ENCODE measurements around the gene SSR3. TPM values are rescaled to one million over a fixed set of nuclear protein-coding genes. Genes with fewer than 3 reads are reported as not detected.

The SSR3 gene
- total RNA-seq: 98.5 and 328 TPM in 2 replicates

DNA sequence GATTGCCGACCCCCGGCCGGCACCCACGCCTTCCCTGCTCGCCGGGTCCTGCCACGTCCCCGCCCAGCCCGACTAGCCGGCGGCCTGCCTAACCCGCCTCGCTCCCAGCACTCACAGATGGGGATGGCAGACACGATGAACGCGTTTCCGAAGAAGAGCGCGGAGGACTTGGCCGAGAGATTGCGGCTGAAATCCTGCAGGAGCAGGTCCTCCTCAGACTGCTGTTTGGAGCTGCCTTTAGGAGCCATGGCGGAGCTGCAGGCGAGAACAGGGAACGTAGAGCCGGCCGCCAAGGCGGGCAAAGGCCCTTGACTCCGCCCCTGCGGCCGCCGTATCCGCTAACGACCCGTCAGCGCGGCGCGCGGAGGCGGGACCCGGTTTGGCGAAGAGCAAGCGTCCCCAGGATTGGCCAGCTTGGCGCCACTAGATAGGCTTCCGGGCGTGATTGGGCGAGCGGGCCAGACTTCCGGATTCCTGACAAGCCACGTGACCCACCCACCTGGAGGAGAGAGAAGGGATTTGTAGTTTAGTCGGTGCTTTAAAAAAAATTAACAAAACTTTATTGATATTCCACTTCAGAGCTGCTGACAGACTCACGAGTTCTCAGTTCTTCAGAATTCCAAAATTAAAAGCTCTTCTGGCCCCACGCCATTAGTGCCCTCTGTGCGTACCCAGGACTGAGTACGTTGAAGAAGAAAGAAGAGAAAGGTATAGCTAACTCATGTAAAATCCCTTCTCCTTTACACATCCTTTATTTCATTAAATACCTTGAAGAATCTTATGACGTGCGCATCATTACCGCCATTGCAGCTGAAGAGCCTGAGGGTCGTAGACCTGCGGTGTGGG lies at the start of gene SSR3:
Gene SSR3 (minus strand): TSS at position 276 of the 846 bp plus-strand sequence. CDS start 28 bp downstream, at position 248.

Other genes with a start within 250 kb of the SSR3 start
- 18.5 and 55.5 TPM in 2 replicates for gene TIPARP, start 119.5 kb upstream of the SSR3 start, total RNA-seq

All from placental epithelial cell (primary cell).